GM10248 (cell line): Measurements from ENCODE around the gene ALDH3A2.
"Not testable (repeated sequence)": the region's sequence is repeated elsewhere in the genome, so short reads cannot be mapped to it uniquely, and the experiment has no call there.

Experiments used
- CTCF ChIA-PET: fragments of 300-600 bp; sonication (Branson Sonifier 250); formaldehyde crosslinking; extraction: SDS; loops from one replicate; lab custom pipeline; 2021; ENCODE audit warnings: antibody characterized with exemption; lab: Yijun Ruan, JAX
- POLR2A ChIA-PET: fragments of 350-650 bp; sonication (Branson Sonifier 250); formaldehyde crosslinking; extraction: SDS; loops from one replicate; lab custom pipeline; 2020; ENCODE audit warnings: antibody characterized with exemption; lab: Yijun Ruan, JAX
- DNase-seq: peaks from one replicate; pipeline ENCODE4 v3.0.0; 2012; ENCODE audit errors: extremely low spot score
- TF ChIP-seq, protein P1 (sequence below): IDR thresholded peaks from 2 replicates; pipeline ENCODE4 v1.5.1; 2012; ENCODE audit warnings: mild to moderate bottlenecking, low read depth; ENCODE audit errors: extremely low read depth, missing control alignments, control extremely low read depth

The ALDH3A2 gene

DNA sequence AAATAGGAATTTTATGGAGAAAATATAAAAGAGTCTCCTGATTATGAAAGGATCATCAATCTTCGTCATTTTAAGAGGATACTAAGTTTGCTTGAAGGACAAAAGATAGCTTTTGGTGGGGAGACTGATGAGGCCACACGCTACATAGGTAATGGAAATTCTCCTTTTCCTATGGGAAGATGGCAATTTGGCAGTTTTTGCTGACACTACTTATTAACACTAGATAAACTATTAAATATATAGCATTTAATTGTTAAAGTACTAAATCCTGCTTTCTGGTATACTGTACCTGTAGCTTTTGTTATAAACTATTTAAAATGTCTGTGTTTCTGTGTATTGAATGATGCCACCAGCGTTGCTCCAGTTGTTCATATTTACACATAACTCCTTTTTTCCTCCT, 12.6 kb downstream of the ALDH3A2 start:
- ChIA-PET POLR2A (interaction anchor here (1.4 kb wide), 1 partner anchor 13 kb away, joined by 4 read pairs; the partner anchor contains the start of gene ALDH3A2), CTCF (interaction anchor here (1.2 to 3.7 kb wide), 3 partner anchors 14 to 298 kb away, joined by 4 to 26 read pairs (median 4); partner anchors contain the start of genes ALDH3A2 and B9D1)
- TF ChIP-seq, protein P1, sequence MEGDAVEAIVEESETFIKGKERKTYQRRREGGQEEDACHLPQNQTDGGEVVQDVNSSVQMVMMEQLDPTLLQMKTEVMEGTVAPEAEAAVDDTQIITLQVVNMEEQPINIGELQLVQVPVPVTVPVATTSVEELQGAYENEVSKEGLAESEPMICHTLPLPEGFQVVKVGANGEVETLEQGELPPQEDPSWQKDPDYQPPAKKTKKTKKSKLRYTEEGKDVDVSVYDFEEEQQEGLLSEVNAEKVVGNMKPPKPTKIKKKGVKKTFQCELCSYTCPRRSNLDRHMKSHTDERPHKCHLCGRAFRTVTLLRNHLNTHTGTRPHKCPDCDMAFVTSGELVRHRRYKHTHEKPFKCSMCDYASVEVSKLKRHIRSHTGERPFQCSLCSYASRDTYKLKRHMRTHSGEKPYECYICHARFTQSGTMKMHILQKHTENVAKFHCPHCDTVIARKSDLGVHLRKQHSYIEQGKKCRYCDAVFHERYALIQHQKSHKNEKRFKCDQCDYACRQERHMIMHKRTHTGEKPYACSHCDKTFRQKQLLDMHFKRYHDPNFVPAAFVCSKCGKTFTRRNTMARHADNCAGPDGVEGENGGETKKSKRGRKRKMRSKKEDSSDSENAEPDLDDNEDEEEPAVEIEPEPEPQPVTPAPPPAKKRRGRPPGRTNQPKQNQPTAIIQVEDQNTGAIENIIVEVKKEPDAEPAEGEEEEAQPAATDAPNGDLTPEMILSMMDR, result no peak
- DNase-seq, result no peak

DNA sequence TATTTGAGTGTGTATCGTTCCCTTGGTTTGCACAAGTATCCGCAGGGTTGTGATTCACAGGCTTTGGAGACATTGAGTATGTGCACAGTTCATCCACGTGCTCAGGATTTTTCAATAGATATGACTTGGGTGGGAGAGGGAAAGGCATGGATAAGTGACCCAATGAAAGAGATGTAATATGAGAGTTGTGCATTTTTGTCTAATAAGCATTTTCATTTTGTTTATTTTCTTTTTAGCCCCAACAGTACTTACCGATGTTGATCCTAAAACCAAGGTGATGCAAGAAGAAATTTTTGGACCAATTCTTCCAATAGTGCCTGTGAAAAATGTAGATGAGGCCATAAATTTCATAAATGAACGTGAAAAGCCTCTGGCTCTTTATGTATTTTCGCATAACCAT, 14.5 kb downstream of the ALDH3A2 start:
- CTCF ChIA-PET, result interaction anchor here (1.7 to 3.7 kb wide), 4 partner anchors 11 to 38 kb away, joined by 4 to 26 read pairs (median 9); partner anchors contain the start of gene ALDH3A2
- TF ChIP-seq, protein P1, result no peak
- POLR2A ChIA-PET, result no interaction called here
- no peak for DNase-seq

DNA sequence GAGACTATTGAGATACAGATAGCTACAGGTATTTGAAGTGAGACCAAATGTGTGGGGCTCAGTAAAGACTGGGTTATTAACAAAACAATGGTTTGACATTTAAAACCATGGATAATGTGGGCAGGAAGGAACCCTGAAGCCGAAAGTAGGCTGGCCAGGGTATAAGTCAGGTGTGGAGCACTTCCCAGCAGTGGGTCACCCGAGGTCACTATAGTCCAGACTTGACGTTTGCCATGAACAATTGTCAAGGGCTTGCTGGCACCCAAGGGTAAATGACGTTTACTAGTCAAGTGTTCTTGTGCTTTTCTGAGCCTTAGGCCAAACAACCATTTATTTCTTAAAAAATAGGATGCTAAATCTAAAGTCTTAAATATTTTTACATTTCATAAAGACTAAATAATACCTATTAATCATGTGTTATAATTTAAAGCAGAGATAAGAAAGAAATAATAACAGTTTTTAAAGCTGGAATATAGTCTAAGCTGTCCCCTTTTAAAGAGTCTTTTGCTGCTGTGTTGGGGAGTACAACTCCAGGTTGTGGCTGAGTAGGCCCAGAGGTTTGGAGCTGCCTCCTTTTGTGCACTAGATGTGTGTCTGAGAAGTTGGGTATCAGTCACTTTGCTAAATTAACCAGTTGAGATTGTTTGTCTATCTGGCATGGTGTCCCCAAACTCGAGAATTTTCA, 15.7 kb downstream of the ALDH3A2 start:
- DNase-seq, result no peak
- TF ChIP-seq, protein P1, result no peak
- ChIA-PET CTCF (interaction anchor here (1.1 to 2.8 kb wide), 4 partner anchors 8 to 81 kb away, joined by 4 to 14 read pairs (median 8); partner anchors contain the start of gene ALDH3A2), POLR2A (no interaction called here)

DNA sequence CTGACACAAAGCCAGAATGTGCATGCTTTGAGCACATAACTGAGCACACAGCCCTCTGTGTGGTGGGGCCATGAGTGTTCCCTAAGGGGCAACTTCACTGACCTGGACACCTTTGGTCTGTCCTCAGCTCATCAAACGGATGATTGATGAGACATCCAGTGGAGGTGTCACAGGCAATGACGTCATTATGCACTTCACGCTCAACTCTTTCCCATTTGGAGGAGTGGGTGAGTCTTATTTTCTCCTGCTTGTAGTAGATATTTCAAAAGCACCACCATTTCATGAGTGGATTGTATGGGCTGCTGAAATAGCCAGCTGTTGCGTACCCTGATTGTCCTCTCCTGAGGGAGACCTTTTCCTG, 16.2 kb downstream of the ALDH3A2 start:
- CTCF ChIA-PET, result interaction anchor here (1.5 to 2.8 kb wide), 3 partner anchors 9 to 17 kb away, joined by 8 to 14 read pairs (median 8); partner anchors contain the start of gene ALDH3A2

DNA sequence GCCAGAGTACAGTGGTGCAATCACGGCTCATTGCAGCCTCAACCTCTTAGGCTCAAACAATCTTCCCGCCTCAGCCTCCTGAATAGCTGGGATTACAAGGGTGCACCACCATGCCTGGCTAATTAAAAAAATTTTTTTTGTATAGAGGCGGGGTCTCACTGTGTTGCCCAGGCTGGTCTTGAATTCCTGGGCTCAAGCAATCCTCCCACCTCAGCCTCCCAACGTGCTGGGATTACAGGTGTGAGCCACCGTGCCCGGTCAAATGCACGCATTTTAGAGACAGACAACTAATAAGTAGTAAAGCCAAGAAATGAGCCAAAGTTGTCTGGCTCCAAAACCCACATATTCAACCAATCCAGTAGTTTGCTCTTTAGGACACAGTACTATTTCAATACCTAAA, 21.1 kb downstream of the ALDH3A2 start:
- DNase-seq, POLR2A ChIA-PET, CTCF ChIA-PET: not testable (repeated sequence)

More for the DNA sequence above, 16.2 kb downstream of the ALDH3A2 start:
- TF ChIP-seq, protein P1, result no peak
- POLR2A ChIA-PET, result no interaction called here
- no peak for DNase-seq

DNA sequence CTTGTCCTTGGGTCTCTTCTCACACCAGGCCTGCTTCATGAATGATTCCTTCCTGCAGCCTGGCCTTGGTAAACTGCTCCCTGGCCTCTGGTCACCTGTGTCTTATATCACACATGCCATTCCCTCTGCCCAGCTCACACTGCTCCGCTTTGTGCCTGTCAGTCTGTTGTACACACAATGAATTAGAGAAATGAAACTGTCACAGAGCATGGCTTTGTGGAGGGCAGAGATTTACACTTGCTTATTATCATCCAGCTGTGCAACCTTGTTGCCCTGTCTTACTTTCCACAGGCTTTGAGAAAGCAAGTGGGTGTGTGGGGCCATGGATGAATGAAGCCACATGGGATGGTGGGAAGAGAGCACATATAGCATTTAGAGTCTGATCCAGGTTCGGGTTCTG, 22.4 kb downstream of the ALDH3A2 start:
- POLR2A ChIA-PET, result no interaction called here
- DNase-seq, result no peak
- TF ChIP-seq, protein P1, result no peak
- CTCF ChIA-PET, result interaction anchor here (1.8 kb wide), 1 partner anchor 15 kb away, joined by 7 read pairs; no protein-coding TSS in a partner anchor

DNA sequence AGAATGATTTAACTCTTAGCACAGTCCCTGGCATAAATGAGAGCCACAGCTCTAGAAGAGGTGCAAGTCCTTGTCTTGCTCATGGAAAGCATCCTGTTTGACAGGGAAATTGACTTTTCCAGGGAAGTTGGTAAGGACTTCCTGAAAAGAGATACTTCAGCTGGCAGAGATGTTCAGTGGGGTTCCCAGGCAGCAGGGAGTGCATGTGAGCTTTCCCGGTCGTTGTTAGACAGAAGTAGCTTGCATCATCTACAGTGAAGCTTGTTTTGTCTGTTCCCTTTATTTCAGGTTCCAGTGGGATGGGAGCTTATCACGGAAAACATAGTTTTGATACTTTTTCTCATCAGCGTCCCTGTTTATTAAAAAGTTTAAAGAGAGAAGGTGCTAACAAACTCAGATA, 22.9 kb downstream of the ALDH3A2 start:
- ChIA-PET CTCF (interaction anchor here (1.8 to 2.8 kb wide), 2 partner anchors 16 to 30 kb away, joined by 7 read pairs; no protein-coding TSS in a partner anchor), POLR2A (no interaction called here)
- TF ChIP-seq, protein P1, result no peak
- DNase-seq, result no peak
